ENCODE measurements around the gene SLIT1. TPM values are rescaled to one million over a fixed set of nuclear protein-coding genes. Genes with fewer than 3 reads are reported as not detected.

The SLIT1 gene
- total RNA-seq, 4 donors from 2014 or later: under 0.01 to 0.78 (median 0.15) TPM

GRCh38 chr10:97001183-97001991 lies 184.4 kb downstream of the SLIT1 start:
- Histone ChIP-seq H3K27me3 (no peaks in the 10 kb centered on the region), H3K4me1 (no peaks in the 10 kb centered on the region), H3K36me3 (no peaks in the 10 kb centered on the region), H3K4me3 (replicated peaks in 1 of 3) (no peak overlapping the region), H3K27ac (no peak overlapping the region), H3K9me3 (no peaks in the 10 kb centered on the region)
- WGBS, 2 donors: 94 to 98% methylated on average over 6 to 17 of the region's 17 CpGs
- no peak for DNase-seq
- TF ChIP-seq CTCF (IDR thresholded peaks at IDR 0.05): no peak
- no peak for TF ChIP-seq POLR2A (IDR thresholded peaks at IDR 0.05)
- intact Hi-C loops (cut with DNase I): no loop called here

- Histone ChIP-seq H3K4me3 (replicated peaks in 1 of 3) (no peak overlapping the region), H3K36me3 (no peaks in the 10 kb centered on the region), H3K9me3 (no peaks in the 10 kb centered on the region), H3K27me3 (no peaks in the 10 kb centered on the region), H3K27ac (no peak overlapping the region), H3K4me1 (no peaks in the 10 kb centered on the region)
- TF ChIP-seq CTCF (IDR thresholded peaks at IDR 0.05): no peak
- no peak for TF ChIP-seq POLR2A (IDR thresholded peaks at IDR 0.05)
- 93 to 95% methylated on average over 17 to 21 of the region's 25 CpGs for WGBS, 2 donors
- intact Hi-C loops (cut with DNase I): no loop called here
- no peak for DNase-seq
Observed at GRCh38 chr10:97000487-97001182, 185.1 kb downstream of the SLIT1 start.

GRCh38 chr10:96999987-97000386 lies 185.8 kb downstream of the SLIT1 start:
- intact Hi-C loops (cut with DNase I): no loop called here
- 82 to 95% methylated on average over 2 to 3 of the region's 4 CpGs for WGBS, 2 donors
- Histone ChIP-seq H3K4me1 (no peaks in the 10 kb centered on the region), H3K36me3 (no peaks in the 10 kb centered on the region), H3K4me3 (replicated peaks in 1 of 3) (no peak overlapping the region), H3K9me3 (no peaks in the 10 kb centered on the region), H3K27me3 (no peaks in the 10 kb centered on the region), H3K27ac (no peak overlapping the region)
- TF ChIP-seq POLR2A (IDR thresholded peaks at IDR 0.05) (no peak), CTCF (IDR thresholded peaks at IDR 0.05) (no peak)
- DNase-seq: no peak

GRCh38 chr10:96999337-96999736 lies 186.4 kb downstream of the SLIT1 start:
- TF ChIP-seq POLR2A (IDR thresholded peaks at IDR 0.05) (no peak), CTCF (IDR thresholded peaks at IDR 0.05) (no peak)
- 93 to 94% methylated on average over 2 to 4 of the region's 4 CpGs for WGBS, 2 donors
- no peaks in the 10 kb centered on the region for H3K36me3 ChIP-seq
- intact Hi-C loops (cut with DNase I): no loop called here
- no peak overlapping the region for H3K4me3 ChIP-seq (replicated peaks in 1 of 3)
- no peak for DNase-seq
- H3K27me3 ChIP-seq: no peaks in the 10 kb centered on the region
- H3K4me1 ChIP-seq: no peaks in the 10 kb centered on the region
- no peak overlapping the region for H3K27ac ChIP-seq
- H3K9me3 ChIP-seq: no peaks in the 10 kb centered on the region

- 49 to 57% methylated on average over 13 to 14 of the region's 14 CpGs for WGBS, 2 donors
- peak; percentile 73 to 77 for DNase-seq
- H3K4me3 ChIP-seq (replicated peaks in 1 of 3): no peak overlapping the region
- no peaks in the 10 kb centered on the region for H3K4me1 ChIP-seq
- intact Hi-C loops (cut with DNase I): no loop called here
- H3K9me3 ChIP-seq: no peaks in the 10 kb centered on the region
- H3K36me3 ChIP-seq: no peaks in the 10 kb centered on the region
- no peaks in the 10 kb centered on the region for H3K27me3 ChIP-seq
- no peak overlapping the region for H3K27ac ChIP-seq
- no peak for TF ChIP-seq CTCF (IDR thresholded peaks at IDR 0.05)
- no peak for TF ChIP-seq POLR2A (IDR thresholded peaks at IDR 0.05)
Observed at GRCh38 chr10:96998329-96998888, 187.3 kb downstream of the SLIT1 start.

Measured in thyroid gland (tissue), 4 donors.